ENCODE measurements around the gene UQCRQ.

UQCRQ gene

GRCh38 chr5:132834057-132834456 is 32.4 kb upstream of the UQCRQ start:
- DNase-seq (ENCODE audit: low read depth), result no peak
- H3K4me3 ChIP-seq (ENCODE audit: low read length), result no peak overlapping the region
- TF ChIP-seq, protein P1, sequence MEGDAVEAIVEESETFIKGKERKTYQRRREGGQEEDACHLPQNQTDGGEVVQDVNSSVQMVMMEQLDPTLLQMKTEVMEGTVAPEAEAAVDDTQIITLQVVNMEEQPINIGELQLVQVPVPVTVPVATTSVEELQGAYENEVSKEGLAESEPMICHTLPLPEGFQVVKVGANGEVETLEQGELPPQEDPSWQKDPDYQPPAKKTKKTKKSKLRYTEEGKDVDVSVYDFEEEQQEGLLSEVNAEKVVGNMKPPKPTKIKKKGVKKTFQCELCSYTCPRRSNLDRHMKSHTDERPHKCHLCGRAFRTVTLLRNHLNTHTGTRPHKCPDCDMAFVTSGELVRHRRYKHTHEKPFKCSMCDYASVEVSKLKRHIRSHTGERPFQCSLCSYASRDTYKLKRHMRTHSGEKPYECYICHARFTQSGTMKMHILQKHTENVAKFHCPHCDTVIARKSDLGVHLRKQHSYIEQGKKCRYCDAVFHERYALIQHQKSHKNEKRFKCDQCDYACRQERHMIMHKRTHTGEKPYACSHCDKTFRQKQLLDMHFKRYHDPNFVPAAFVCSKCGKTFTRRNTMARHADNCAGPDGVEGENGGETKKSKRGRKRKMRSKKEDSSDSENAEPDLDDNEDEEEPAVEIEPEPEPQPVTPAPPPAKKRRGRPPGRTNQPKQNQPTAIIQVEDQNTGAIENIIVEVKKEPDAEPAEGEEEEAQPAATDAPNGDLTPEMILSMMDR (conservative IDR thresholded peaks at IDR 0.05; ENCODE audit: low read depth, low read length), result no peak

- no peak overlapping the region for H3K4me3 ChIP-seq (ENCODE audit: low read length)
- DNase-seq (ENCODE audit: low read depth), result no peak
- TF ChIP-seq, protein P1 (conservative IDR thresholded peaks at IDR 0.05; ENCODE audit: low read depth, low read length), result no peak
Measured at GRCh38 chr5:132836852-132837251, 29.6 kb upstream of the UQCRQ start.

DNA sequence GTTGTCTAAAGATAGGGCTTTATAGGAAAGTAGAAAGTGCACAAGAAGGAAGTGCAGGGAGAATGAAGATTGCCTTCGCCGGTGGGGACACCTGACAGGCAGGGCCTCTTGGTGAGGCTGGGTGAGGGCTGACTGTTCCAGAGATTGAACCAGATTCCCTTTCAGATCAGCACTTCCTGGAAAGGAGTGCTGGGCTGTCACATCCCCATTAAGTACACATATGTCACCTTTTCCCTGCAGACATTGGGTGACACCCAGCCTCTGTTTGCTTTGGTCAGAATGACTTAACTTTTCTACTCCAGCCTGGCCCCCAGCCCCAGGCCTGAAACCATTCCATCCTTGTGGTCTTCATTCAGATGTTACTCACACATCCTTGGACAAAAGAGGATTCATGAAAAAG is 28.6 kb upstream of the UQCRQ start:
- TF ChIP-seq, protein P1 (conservative IDR thresholded peaks at IDR 0.05; ENCODE audit: low read depth, low read length), result no peak
- DNase-seq (ENCODE audit: low read depth), result no peak

DNA sequence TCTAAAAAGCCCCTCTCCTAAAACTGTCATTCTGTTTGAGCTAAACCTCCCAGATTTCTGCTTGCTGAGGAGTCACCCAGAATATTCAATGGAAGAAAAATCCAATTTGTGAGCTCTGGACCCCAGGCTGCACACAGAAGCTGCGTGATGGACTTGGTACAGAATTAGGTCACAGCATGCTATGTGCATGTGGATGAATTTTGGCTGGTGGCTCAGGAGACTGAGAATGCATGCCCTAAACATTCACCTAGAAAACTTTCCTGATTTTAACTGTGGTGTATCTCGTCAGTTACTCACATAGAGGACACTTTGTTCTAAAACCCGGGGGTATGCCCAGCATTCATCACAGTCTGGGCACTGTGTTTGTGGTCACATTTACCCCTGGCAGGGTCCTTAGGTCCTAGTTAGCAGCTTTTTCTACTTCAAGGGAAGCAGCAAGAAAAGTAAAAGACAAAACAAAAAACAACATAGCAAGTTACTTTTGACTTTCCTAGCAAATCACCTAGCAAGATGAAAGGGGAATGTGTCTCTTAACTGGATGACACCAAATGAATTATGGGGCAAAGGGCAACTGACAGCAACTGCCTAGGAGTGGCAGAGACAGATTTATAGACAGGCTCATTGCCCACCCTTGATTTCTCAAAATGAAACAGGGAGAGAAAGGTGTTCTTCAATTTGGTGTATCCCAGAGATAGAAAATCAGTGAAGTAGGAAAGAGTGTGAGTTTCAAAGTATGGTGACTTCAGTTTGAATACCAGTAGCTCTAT is 27.7 kb upstream of the UQCRQ start:
- H3K4me3 ChIP-seq (ENCODE audit: low read length), result no peak overlapping the region
- no peak for DNase-seq (ENCODE audit: low read depth)
- TF ChIP-seq, protein P1 (conservative IDR thresholded peaks at IDR 0.05; ENCODE audit: low read depth, low read length), result no peak

More for the DNA sequence above, 28.6 kb upstream of the UQCRQ start:
- no peak overlapping the region for H3K4me3 ChIP-seq (ENCODE audit: low read length)

DNA sequence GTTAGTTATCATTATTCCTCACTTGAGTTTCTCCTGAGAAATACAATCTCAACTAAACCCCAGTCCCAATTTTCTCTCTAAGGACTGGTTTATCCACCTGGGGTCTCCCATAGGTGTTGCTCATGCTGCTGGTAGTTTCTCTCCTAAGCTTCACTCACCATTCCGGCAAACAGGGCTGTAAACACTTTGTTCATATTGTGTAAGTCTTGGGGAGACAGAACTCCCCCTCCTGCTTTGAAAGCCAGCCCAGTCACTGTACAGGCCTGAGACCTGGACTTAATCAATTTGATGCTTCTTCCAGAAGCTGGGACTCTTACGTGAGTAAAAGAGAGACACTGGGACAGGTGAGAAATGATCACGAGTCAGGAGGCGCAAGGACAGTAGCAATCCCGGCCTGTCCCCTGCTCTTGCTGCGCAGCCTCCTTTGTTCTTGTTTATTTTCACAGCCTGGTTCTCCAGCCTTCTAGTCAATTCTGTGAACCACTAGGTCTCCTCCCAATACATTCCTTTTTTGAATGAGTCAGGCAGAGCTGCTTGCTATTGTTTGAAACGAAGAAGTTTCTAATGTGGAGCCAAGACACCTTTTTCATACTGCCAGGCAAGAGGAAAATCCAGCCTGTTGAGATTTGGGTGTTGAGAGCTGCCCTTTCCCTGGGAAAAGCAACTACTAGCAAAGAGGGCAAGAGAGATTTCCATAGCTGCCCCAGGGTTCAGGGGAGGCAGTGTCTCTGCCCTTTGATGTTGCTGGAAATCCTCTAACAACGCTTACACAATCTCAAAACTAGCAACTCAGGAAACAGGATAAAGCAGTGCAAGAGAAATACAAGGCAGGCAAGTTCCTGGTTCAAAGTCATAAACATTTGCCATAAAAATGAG is 26.8 kb upstream of the UQCRQ start:
- DNase-seq (ENCODE audit: low read depth), result no peak
- TF ChIP-seq, protein P1 (conservative IDR thresholded peaks at IDR 0.05; ENCODE audit: low read depth, low read length), result no peak

DNA sequence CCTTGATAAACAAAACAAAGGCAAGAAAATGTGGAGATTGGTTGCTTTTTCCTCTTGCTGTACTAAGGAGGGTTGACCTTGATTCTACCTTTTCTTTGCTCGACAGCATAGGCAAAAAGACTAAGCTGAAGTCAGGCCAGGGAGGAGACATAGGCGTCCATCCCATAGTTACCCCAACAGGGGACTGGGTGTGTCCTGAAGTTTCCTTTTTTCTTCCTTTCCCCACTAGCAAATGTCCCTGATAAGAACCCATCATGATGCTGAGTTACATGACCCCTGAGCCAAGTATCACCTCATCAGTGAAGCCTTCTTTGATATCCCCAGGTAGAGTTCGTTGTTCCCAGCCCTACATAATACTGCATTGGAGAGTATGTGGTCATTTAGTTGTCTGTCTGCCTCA is 26.1 kb upstream of the UQCRQ start:
- no peak for DNase-seq (ENCODE audit: low read depth)
- TF ChIP-seq, protein P1 (conservative IDR thresholded peaks at IDR 0.05; ENCODE audit: low read depth, low read length), result no peak

More for the DNA sequence above, 26.8 kb upstream of the UQCRQ start:
- no peak overlapping the region for H3K4me3 ChIP-seq (ENCODE audit: low read length)

More for the DNA sequence above, 26.1 kb upstream of the UQCRQ start:
- no peak overlapping the region for H3K4me3 ChIP-seq (ENCODE audit: low read length)
